ENCODE data around the gene NUMA1. TPM values are rescaled to one million over a fixed set of nuclear protein-coding genes. Genes with fewer than 3 reads are reported as not detected.

Gene NUMA1
- total RNA-seq, 4 donors from 2014 or later: 163 to 272 (median 202) TPM

DNA sequence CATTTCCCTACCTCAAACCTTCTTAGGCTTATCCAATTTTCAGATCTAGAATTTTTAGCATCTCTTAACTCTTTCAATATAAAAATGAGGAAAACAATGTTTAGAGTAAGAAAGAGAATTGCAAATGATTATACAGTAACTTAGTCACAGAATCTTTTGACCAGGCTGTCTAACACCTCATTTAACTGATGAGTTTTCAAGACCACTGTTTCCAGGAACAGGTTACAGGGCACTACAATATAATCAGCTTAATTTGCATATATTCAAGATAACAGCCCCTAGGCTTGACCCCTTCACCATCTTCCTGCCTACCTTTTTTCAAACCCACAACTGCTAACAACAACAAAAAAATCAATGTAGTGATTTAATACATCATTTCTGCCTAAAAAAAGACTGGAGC lies 12.7 kb downstream of the NUMA1 start:
- no peak for DNase-seq
- H3K36me3 ChIP-seq: no peaks in the 10 kb centered on the region
- TF ChIP-seq, protein P1, sequence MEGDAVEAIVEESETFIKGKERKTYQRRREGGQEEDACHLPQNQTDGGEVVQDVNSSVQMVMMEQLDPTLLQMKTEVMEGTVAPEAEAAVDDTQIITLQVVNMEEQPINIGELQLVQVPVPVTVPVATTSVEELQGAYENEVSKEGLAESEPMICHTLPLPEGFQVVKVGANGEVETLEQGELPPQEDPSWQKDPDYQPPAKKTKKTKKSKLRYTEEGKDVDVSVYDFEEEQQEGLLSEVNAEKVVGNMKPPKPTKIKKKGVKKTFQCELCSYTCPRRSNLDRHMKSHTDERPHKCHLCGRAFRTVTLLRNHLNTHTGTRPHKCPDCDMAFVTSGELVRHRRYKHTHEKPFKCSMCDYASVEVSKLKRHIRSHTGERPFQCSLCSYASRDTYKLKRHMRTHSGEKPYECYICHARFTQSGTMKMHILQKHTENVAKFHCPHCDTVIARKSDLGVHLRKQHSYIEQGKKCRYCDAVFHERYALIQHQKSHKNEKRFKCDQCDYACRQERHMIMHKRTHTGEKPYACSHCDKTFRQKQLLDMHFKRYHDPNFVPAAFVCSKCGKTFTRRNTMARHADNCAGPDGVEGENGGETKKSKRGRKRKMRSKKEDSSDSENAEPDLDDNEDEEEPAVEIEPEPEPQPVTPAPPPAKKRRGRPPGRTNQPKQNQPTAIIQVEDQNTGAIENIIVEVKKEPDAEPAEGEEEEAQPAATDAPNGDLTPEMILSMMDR (IDR thresholded peaks at IDR 0.05 in 4 of 5, conservative IDR thresholded peaks at IDR 0.05 in 1 of 5): no peak
- no peak overlapping the region for H3K27ac ChIP-seq
- intact Hi-C loops (cut with DNase I; ENCODE audit: low total_unique reads): no loop called here
- no peak overlapping the region for H3K4me3 ChIP-seq
- in situ Hi-C loops (cut with MboI; ENCODE audit: low sequenced_read_pairs in 4 of 4): no loop called here
- H3K9me3 ChIP-seq: no peaks in the 10 kb centered on the region
- peaks cover 31 to 52% of the 10 kb centered on the region in 2 donors for H3K4me1 ChIP-seq
- no peak for ATAC-seq
- no peaks in the 10 kb centered on the region for H3K27me3 ChIP-seq

DNA sequence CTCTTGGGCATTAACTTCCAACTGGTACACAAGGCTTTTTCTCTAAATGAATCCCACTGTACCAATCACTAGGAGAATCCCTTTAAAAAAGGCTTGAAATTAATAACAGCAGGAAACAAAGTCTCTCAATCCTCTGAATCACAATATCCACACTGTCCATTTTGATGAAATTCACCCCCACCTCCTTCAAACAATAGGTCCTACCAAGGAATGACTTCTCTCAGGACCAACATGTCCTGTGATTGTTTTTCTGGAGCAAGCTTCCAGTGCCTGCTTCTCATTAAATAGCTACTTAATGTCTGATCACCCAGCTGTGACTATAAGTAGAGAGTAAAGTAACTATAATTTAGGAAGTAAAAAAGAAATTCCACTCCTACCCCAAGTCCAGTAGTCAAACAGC lies 13.1 kb downstream of the NUMA1 start:
- H3K4me1 ChIP-seq: peaks cover 31 to 52% of the 10 kb centered on the region in 2 donors
- DNase-seq (no peak), ATAC-seq (no peak)
- in situ Hi-C loops (cut with MboI; ENCODE audit: low sequenced_read_pairs in 4 of 4) (no loop called here), intact Hi-C loops (cut with DNase I; ENCODE audit: low total_unique reads) (no loop called here)
- no peaks in the 10 kb centered on the region for H3K36me3 ChIP-seq
- peak overlapping the region in 2 of 4 donors; percentile 5 to 8 for H3K27ac ChIP-seq
- no peak overlapping the region for H3K4me3 ChIP-seq
- H3K27me3 ChIP-seq: no peaks in the 10 kb centered on the region
- no peaks in the 10 kb centered on the region for H3K9me3 ChIP-seq
- TF ChIP-seq POLR2A (IDR thresholded peaks at IDR 0.05): no peak
- TF ChIP-seq, protein P1 (IDR thresholded peaks at IDR 0.05 in 4 of 5, conservative IDR thresholded peaks at IDR 0.05 in 1 of 5): no peak

DNA sequence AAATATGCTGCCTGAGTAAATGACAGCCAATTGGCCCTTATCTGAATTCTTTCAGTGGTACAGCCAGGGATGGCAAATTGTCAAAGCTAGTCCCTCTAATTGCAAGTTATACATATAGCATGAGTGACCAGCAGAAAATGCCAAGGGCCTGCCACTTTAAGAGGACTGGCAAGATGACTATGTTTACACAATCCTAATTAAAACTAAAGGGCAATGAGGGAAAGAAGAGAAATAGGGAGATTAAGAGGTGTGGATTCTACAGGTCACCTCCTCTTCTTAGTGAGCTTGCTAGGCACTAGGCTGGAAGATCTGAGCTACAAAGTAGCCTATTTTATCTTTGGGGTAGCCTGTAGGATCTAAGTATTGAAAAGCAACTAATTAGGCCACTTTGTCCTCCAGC lies 13.5 kb downstream of the NUMA1 start:
- ATAC-seq: no peak
- Histone ChIP-seq H3K4me3 (no peak overlapping the region), H3K27me3 (no peaks in the 10 kb centered on the region), H3K27ac (peak overlapping the region in 2 of 4 donors; percentile 5 to 8), H3K4me1 (peaks cover 31 to 48% of the 10 kb centered on the region in 2 donors), H3K9me3 (no peaks in the 10 kb centered on the region), H3K36me3 (no peaks in the 10 kb centered on the region)
- DNase-seq: no peak
- no peak for TF ChIP-seq POLR2A (IDR thresholded peaks at IDR 0.05)
- TF ChIP-seq, protein P1 (IDR thresholded peaks at IDR 0.05 in 4 of 5, conservative IDR thresholded peaks at IDR 0.05 in 1 of 5): no peak
- intact Hi-C loops (cut with DNase I; ENCODE audit: low total_unique reads) (no loop called here), in situ Hi-C loops (cut with MboI; ENCODE audit: low sequenced_read_pairs in 4 of 4) (no loop called here)

DNA sequence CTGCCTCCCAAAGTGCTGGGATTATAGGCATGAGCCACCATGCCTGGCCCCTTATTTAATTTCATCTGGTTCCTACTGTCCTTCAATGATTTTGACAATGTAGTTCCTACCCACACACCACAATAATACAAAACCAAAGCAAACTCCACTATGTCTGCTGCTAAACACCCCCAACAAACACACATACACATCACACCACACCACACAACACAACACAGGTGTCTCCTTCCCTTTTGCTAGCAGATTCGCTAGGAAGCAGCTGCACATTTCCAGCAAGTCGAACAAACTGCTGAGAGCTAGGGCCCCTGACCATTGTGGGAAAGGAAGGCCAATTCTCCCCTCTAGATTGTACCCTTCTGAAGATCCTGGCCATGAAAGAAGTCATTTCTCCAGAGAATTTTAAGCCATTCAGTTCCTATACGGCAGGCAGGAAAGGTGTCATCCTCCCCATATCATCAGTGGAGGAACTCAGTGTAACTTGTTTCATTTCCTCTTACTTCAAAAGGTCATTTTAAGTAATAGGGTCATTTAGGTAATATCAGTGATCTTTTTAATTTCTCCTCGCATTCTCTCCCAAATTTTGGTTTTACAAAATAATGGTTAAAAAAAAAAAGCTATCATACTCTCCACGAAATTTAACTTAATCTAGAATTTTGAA lies 18.5 kb downstream of the NUMA1 start:
- DNase-seq (no peak), ATAC-seq (no peak)
- Histone ChIP-seq H3K27ac (no peak overlapping the region), H3K4me3 (no peak overlapping the region), H3K9me3 (no peaks in the 10 kb centered on the region), H3K36me3 (no peaks in the 10 kb centered on the region), H3K4me1 (peaks cover 8 to 20% of the 10 kb centered on the region in 2 donors), H3K27me3 (no peaks in the 10 kb centered on the region)
- TF ChIP-seq, protein P1 (IDR thresholded peaks at IDR 0.05 in 4 of 5, conservative IDR thresholded peaks at IDR 0.05 in 1 of 5): no peak
- TF ChIP-seq POLR2A (IDR thresholded peaks at IDR 0.05): no peak
- in situ Hi-C loops (cut with MboI; ENCODE audit: low sequenced_read_pairs in 4 of 4) (no loop called here), intact Hi-C loops (cut with DNase I; ENCODE audit: low total_unique reads) (no loop called here)

Measured in gastrocnemius medialis (tissue), 4 donors.